Panc1 (cell line): ENCODE results near the gene SIVA1. TPM values are rescaled to one million over a fixed set of nuclear protein-coding genes. Genes with fewer than 3 reads are reported as not detected.

Source experiments
- ATAC-seq: fragments of 200-7000 bp; cut with Tn5 transposase; 2 replicates; pipeline ENCODE4 v1.9.1; 2020; ENCODE audit warnings: mild to moderate bottlenecking, moderate library complexity
- BruUV-seq: library from RNA; stranded (reverse); fragments of 400-500 nt; replicated peaks from 2 replicates; lab custom pipeline; 2021; lab: Mats Ljungman, UMichigan
- CTCF ChIA-PET: fragments of 300-600 bp; sonication (Branson Sonifier 250); formaldehyde crosslinking; loops from one replicate; lab custom pipeline; 2022; ENCODE audit warnings: antibody characterized with exemption; lab: Charles Lee
- POLR2A ChIA-PET: fragments of 300-600 bp; sonication (Branson Sonifier 250); formaldehyde crosslinking; loops from one replicate; lab custom pipeline; 2022; ENCODE audit warnings: antibody characterized with exemption; lab: Charles Lee
- DNase-seq: peaks from one replicate; pipeline ENCODE4 v3.0.0-alpha.2; 2010; ENCODE audit warnings: low read depth, low spot score
- H3K27ac ChIP-seq: 2 replicates; pipeline ENCODE4 v1.5.1; 2011; ENCODE audit warnings: mild to moderate bottlenecking, low read length, inconsistent platforms
- H3K27me3 ChIP-seq: fragments of 200-500 bp; sonication (Bioruptor generic); 2 replicates; pipeline ENCODE4 v1.6.0; 2014; ENCODE audit warnings: low read length, inconsistent platforms; ENCODE audit not compliant: control insufficient read depth, insufficient read depth
- H3K36me3 ChIP-seq: fragments of 200-500 bp; sonication (Bioruptor generic); 2 replicates; pipeline ENCODE4 v1.5.1; 2014; ENCODE audit warnings: inconsistent platforms, mild to moderate bottlenecking, low read length, moderate library complexity; ENCODE audit not compliant: control insufficient read depth, insufficient read depth
- H3K4me1 ChIP-seq: 2 replicates; pipeline ENCODE4 v1.5.1; 2011; ENCODE audit warnings: inconsistent platforms, mild to moderate bottlenecking, low read length, moderate library complexity; ENCODE audit not compliant: control insufficient read depth, insufficient read depth
- H3K4me3 ChIP-seq, 2 experiments: 2 replicates each; pipeline ENCODE4 v1.5.1; 2011 to 2012; ENCODE audit warnings: low read depth in 2 of 2, low read length in 2 of 2, mild to moderate bottlenecking in 2 of 2, inconsistent platforms in 1 of 2, moderate library complexity in 1 of 2
- H3K9me3 ChIP-seq: fragments of 200-500 bp; sonication (Bioruptor generic); 2 replicates; pipeline ENCODE4 v1.5.1; 2014; ENCODE audit warnings: low read depth, mild to moderate bottlenecking, inconsistent platforms, low read length, moderate library complexity; ENCODE audit not compliant: control insufficient read depth, insufficient read depth
- POLR2AphosphoS5 ChIP-seq: IDR thresholded peaks from 2 replicates; pipeline ENCODE4 v1.6.1; 2012; ENCODE audit warnings: mild to moderate bottlenecking, low read depth, low read length, moderate library complexity
- SIN3A ChIP-seq: IDR thresholded peaks from 2 replicates; pipeline ENCODE4 v1.6.1; 2012; ENCODE audit warnings: low read depth, mild to moderate bottlenecking, low read length, moderate library complexity, borderline replicate concordance; ENCODE audit not compliant: insufficient read depth
- TCF7L2 ChIP-seq: IDR thresholded peaks from 2 replicates; pipeline ENCODE4 v1.6.1; 2011; ENCODE audit warnings: mild to moderate bottlenecking, low read depth, low read length, inconsistent platforms
- in situ Hi-C: cut with HindIII; loops from 2 replicates; pipeline ENCODE4 v1.10.0; 2016; ENCODE audit warnings: low sequenced_read_pairs, low pct_unique_long_range_greater_than_20kb
- intact Hi-C: fragments of 100-400 bp; cut with micrococcal nuclease; formaldehyde crosslinking; loops from one replicate; pipeline ENCODE4 v1.10.0; 2022; ENCODE audit not compliant: unreplicated experiment
- total RNA-seq: library from RNA; stranded (reverse); gene quantifications from one replicate; pipeline ENCODE4 v1.2.1, GENCODE V29; 2021; ENCODE audit not compliant: unreplicated experiment
- TF ChIP-seq, protein P1 (sequence below): fragments of 450-650 bp; IDR thresholded peaks from 2 replicates; pipeline ENCODE4 v1.5.1; 2017; ENCODE audit warnings: mild to moderate bottlenecking
- TF ChIP-seq, protein P2 (sequence below), 2 experiments: IDR thresholded peaks; 2 replicates each; pipeline ENCODE4 v1.6.1; 2011 to 2012; ENCODE audit warnings: low read depth in 2 of 2, control low read depth in 1 of 2, low read length in 1 of 2, mild to moderate bottlenecking in 1 of 2, moderate library complexity in 1 of 2; ENCODE audit not compliant: insufficient read depth in 1 of 2

The SIVA1 gene
- total RNA-seq, 1 experiment from 2014 or later = 100 TPM

- in situ Hi-C loops (no loop called here), intact Hi-C loops (no loop called here)
- TF ChIP-seq TCF7L2 (no peak), SIN3A (no peak)
- TF ChIP-seq, protein P1, sequence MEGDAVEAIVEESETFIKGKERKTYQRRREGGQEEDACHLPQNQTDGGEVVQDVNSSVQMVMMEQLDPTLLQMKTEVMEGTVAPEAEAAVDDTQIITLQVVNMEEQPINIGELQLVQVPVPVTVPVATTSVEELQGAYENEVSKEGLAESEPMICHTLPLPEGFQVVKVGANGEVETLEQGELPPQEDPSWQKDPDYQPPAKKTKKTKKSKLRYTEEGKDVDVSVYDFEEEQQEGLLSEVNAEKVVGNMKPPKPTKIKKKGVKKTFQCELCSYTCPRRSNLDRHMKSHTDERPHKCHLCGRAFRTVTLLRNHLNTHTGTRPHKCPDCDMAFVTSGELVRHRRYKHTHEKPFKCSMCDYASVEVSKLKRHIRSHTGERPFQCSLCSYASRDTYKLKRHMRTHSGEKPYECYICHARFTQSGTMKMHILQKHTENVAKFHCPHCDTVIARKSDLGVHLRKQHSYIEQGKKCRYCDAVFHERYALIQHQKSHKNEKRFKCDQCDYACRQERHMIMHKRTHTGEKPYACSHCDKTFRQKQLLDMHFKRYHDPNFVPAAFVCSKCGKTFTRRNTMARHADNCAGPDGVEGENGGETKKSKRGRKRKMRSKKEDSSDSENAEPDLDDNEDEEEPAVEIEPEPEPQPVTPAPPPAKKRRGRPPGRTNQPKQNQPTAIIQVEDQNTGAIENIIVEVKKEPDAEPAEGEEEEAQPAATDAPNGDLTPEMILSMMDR = no peak
- TF ChIP-seq, protein P2, sequence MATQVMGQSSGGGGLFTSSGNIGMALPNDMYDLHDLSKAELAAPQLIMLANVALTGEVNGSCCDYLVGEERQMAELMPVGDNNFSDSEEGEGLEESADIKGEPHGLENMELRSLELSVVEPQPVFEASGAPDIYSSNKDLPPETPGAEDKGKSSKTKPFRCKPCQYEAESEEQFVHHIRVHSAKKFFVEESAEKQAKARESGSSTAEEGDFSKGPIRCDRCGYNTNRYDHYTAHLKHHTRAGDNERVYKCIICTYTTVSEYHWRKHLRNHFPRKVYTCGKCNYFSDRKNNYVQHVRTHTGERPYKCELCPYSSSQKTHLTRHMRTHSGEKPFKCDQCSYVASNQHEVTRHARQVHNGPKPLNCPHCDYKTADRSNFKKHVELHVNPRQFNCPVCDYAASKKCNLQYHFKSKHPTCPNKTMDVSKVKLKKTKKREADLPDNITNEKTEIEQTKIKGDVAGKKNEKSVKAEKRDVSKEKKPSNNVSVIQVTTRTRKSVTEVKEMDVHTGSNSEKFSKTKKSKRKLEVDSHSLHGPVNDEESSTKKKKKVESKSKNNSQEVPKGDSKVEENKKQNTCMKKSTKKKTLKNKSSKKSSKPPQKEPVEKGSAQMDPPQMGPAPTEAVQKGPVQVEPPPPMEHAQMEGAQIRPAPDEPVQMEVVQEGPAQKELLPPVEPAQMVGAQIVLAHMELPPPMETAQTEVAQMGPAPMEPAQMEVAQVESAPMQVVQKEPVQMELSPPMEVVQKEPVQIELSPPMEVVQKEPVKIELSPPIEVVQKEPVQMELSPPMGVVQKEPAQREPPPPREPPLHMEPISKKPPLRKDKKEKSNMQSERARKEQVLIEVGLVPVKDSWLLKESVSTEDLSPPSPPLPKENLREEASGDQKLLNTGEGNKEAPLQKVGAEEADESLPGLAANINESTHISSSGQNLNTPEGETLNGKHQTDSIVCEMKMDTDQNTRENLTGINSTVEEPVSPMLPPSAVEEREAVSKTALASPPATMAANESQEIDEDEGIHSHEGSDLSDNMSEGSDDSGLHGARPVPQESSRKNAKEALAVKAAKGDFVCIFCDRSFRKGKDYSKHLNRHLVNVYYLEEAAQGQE (IDR thresholded peaks at IDR 0.05; ENCODE audit: insufficient read depth in 1 of 2, low read depth in 2 of 2, low read length in 1 of 2) = no peak
- Histone ChIP-seq H3K4me3 (no peak overlapping the region), H3K4me1 (0 out of 2 replicates have a peak, but pooled peaks cover 6% of the 10 kb centered on the region), H3K27ac (no peak overlapping the region), H3K9me3 (no peaks in the 10 kb centered on the region), H3K27me3 (no peaks in the 10 kb centered on the region), H3K36me3 (no peaks in the 10 kb centered on the region)
- CTCF ChIA-PET = no interaction called here
- POLR2A ChIA-PET = no interaction called here
- DNase-seq (no peak), ATAC-seq (no peak)
- BruUV-seq = no TSS peak
Measured at GRCh38 chr14:104786091-104786586, 33.2 kb downstream of the SIVA1 start.

DNA sequence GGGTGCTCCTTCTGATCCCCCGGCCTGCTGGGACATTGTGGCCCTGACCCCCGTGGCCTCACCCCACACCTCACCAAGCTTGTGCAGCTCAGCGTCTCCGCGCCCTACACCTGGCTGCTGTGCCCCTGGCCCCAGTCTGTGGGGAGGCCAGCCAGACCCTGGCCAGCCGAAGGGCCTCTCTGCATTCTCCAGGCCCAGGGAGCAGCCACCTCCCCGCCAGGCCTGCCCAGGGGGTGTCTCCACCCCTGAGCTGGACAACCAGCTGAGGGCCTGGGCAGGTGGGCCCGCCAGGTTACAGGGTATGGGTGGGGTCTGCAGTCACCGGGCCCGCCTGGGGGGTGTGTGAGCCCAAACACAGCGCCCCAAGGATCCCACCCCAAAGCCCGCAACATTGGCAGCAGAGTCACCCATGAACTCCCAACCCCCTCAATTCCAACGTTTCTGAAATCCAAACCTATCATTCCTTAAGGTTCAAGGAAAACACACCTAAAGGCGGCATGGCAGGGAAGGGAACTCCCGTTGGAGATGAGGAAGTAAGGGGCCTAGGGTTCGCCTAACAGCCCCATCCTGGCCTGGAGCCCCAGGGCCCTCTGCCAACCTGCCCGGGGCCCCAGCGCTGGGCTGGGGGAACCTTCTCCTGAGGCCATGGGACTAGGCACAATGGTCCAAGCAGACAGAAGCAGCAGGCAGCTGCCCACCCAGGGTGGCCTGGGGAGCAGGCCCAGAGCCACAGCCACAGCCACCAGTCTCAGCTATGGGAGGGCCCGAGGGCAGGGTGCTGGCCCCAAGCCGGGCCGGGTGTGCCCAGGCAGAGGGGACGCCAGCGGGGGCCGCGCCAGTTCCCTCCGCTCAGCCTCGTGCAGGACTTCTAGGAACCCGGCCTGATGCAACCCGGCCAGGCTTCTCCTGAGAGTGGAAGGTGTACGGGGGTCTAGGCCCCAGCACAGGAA, 34.1 kb downstream of the SIVA1 start:
- Histone ChIP-seq H3K36me3 (no peaks in the 10 kb centered on the region), H3K4me3 (no peak overlapping the region), H3K4me1 (peaks cover 7% of the 10 kb centered on the region), H3K27me3 (no peaks in the 10 kb centered on the region), H3K9me3 (no peaks in the 10 kb centered on the region), H3K27ac (no peak overlapping the region)
- in situ Hi-C loops (no loop called here), intact Hi-C loops (no loop called here)
- TF ChIP-seq, protein P1 = no peak
- TF ChIP-seq, protein P2 (IDR thresholded peaks at IDR 0.05; ENCODE audit: insufficient read depth in 1 of 2, low read depth in 2 of 2, low read length in 1 of 2) = no peak
- TF ChIP-seq TCF7L2 = no peak
- no peak for TF ChIP-seq POLR2AphosphoS5
- TF ChIP-seq SIN3A = no peak
- BruUV-seq = no TSS peak
- CTCF ChIA-PET = no interaction called here
- no peak for DNase-seq
- no peak for ATAC-seq
- POLR2A ChIA-PET = no interaction called here
